SK-N-SH (cell line): Measurements from ENCODE around the gene DLG2. TPM values are rescaled to one million over a fixed set of nuclear protein-coding genes. Genes with fewer than 3 reads are reported as not detected.

Experiments used
- CTCF ChIA-PET: fragments of 300-600, 350-600 bp; formaldehyde crosslinking; extraction: SDS; loops from one replicate; lab custom pipeline; 2021; lab: Yijun Ruan, JAX
- POLR2A ChIA-PET: fragments of 350-600 bp; sonication (Branson Sonifier 250); formaldehyde crosslinking; extraction: SDS; loops from one replicate; lab custom pipeline; 2020; ENCODE audit warnings: antibody characterized with exemption, inconsistent platforms; lab: Yijun Ruan, JAX
- DNase-seq: peaks from one replicate; pipeline ENCODE4 v3.0.0; 2012
- H2AFZ ChIP-seq: fragments of 200-600 bp; sonication (generic); 2 replicates; pipeline ENCODE4 v1.8.1; 2016; ENCODE audit warnings: antibody characterized with exemption, mild to moderate bottlenecking, low read depth
- H3F3A ChIP-seq: fragments of 200-600 bp; sonication (generic); replicated peaks from 2 replicates; pipeline ENCODE3; 2016; ENCODE audit warnings: antibody characterized with exemption, mild to moderate bottlenecking; ENCODE audit not compliant: insufficient read depth
- H3K27ac ChIP-seq, 2 experiments: fragments of 200-500 bp in 1 of 2; fragments of 200-600 bp in 1 of 2; sonication (Bioruptor generic) in 1 of 2; sonication (generic), shearing (Covaris generic) in 1 of 2; 2 replicates each; pipeline versions ENCODE4 v1.5.1 to v1.6.1; 2014 to 2016; ENCODE audit warnings: low read depth in 2 of 2, inconsistent platforms in 1 of 2, low read length in 1 of 2, mild to moderate bottlenecking in 1 of 2, mixed read lengths in 1 of 2
- H3K27me3 ChIP-seq: fragments of 200-600 bp; sonication (generic), shearing (Covaris generic); 2 replicates; pipeline ENCODE4 v1.6.1; 2016; ENCODE audit warnings: mixed run types; ENCODE audit not compliant: insufficient read depth
- H3K36me3 ChIP-seq, 2 experiments: fragments of 200-500 bp in 1 of 2; fragments of 200-600 bp in 1 of 2; sonication (Bioruptor generic) in 1 of 2; sonication (generic) in 1 of 2; replicated peaks in 1 of 2; 2 replicates each; pipeline versions ENCODE3 to v1.5.1; 2014 to 2016; ENCODE audit warnings: low read length in 1 of 2, mild to moderate bottlenecking in 1 of 2; ENCODE audit not compliant: insufficient read depth in 2 of 2, control insufficient read depth in 1 of 2
- H3K4me1 ChIP-seq, 2 experiments: fragments of 200-500 bp in 1 of 2; fragments of 200-600 bp in 1 of 2; sonication (Bioruptor generic) in 1 of 2; sonication (generic), shearing (Covaris generic) in 1 of 2; 2 replicates each; pipeline versions ENCODE4 v1.5.1 to v1.6.1; 2014 to 2016; ENCODE audit warnings: low read depth in 1 of 2, low read length in 1 of 2, mixed run types in 1 of 2; ENCODE audit not compliant: insufficient read depth in 2 of 2, control insufficient read depth in 1 of 2
- H3K4me2 ChIP-seq: fragments of 200-600 bp; sonication (generic), shearing (Covaris generic); 2 replicates; pipeline ENCODE4 v1.6.1; 2017; ENCODE audit warnings: mixed run types
- H3K4me3 ChIP-seq, 2 experiments: fragments of 200-500 bp in 1 of 2; fragments of 200-600 bp in 1 of 2; sonication (Bioruptor generic) in 1 of 2; sonication (generic), shearing (Covaris generic) in 1 of 2; 2 replicates each; pipeline versions ENCODE4 v1.5.1 to v1.8.1; 2014 to 2016; ENCODE audit warnings: low read depth in 2 of 2, inconsistent platforms in 1 of 2, low read length in 1 of 2, mild to moderate bottlenecking in 1 of 2, mixed read lengths in 1 of 2, moderate library complexity in 1 of 2
- H3K79me2 ChIP-seq: fragments of 200-600 bp; sonication (generic); 2 replicates; pipeline ENCODE4 v1.8.1; 2017; ENCODE audit warnings: mild to moderate bottlenecking; ENCODE audit not compliant: insufficient read depth
- H3K9ac ChIP-seq: fragments of 200-600 bp; sonication (generic); 2 replicates; pipeline ENCODE4 v1.6.1; 2017; ENCODE audit warnings: mixed run types
- H3K9me2 ChIP-seq: fragments of 200-600 bp; sonication (generic); 2 replicates; pipeline ENCODE4 v1.6.1; 2017; ENCODE audit warnings: mixed run types
- H3K9me3 ChIP-seq: fragments of 200-600 bp; sonication (generic); 2 replicates; pipeline ENCODE4 v1.6.1; 2017; ENCODE audit warnings: mixed run types, mild to moderate bottlenecking, moderate library complexity
- H4K20me1 ChIP-seq: fragments of 200-600 bp; sonication (generic); 2 replicates; pipeline ENCODE4 v1.6.1; 2017; ENCODE audit warnings: mild to moderate bottlenecking, mixed run types; ENCODE audit not compliant: insufficient read depth
- EP300 ChIP-seq, 2 experiments: IDR thresholded peaks; 2 replicates each; pipeline versions ENCODE4 v1.4.0 to v1.6.1; 2012; ENCODE audit warnings: borderline replicate concordance in 1 of 2, low read depth in 1 of 2, low read length in 1 of 2
- EZH2phosphoT487 ChIP-seq: fragments of 200-600 bp; sonication (generic); IDR thresholded peaks from 2 replicates; pipeline ENCODE4 v1.6.1; 2017; ENCODE audit warnings: low read depth, mixed run types, mild to moderate bottlenecking, antibody characterized with exemption, moderate library complexity, borderline replicate concordance
- FOXJ3 ChIP-seq: sonication (generic); formaldehyde crosslinking; IDR thresholded peaks from 2 replicates; pipeline ENCODE4 v1.5.1; 2020; ENCODE audit warnings: mild to moderate bottlenecking, missing genetic modification reagents
- GABPA ChIP-seq: IDR thresholded peaks from 2 replicates; pipeline ENCODE4 v1.4.0; 2012; ENCODE audit warnings: low read depth, mild to moderate bottlenecking
- MXI1 ChIP-seq: IDR thresholded peaks from 2 replicates; pipeline ENCODE4 v1.6.1; 2012; ENCODE audit warnings: mild to moderate bottlenecking, low read depth, low read length, improper control_type of control experiment
- NFIC ChIP-seq: IDR thresholded peaks from 2 replicates; pipeline ENCODE4 v1.4.0; 2012; ENCODE audit warnings: borderline replicate concordance
- NRF1 ChIP-seq: IDR thresholded peaks from 2 replicates; pipeline ENCODE4 v1.6.1; 2012; ENCODE audit warnings: low read depth, mild to moderate bottlenecking, low read length
- POLR2AphosphoS5 ChIP-seq: IDR thresholded peaks from 2 replicates; pipeline ENCODE4 v1.6.1; 2012; ENCODE audit warnings: low read depth, low read length
- RAD21 ChIP-seq: IDR thresholded peaks from 2 replicates; pipeline ENCODE4 v1.6.1; 2012; ENCODE audit warnings: mild to moderate bottlenecking, low read length
- RCOR1 ChIP-seq: fragments of 150-350 bp; IDR thresholded peaks from 2 replicates; pipeline ENCODE4 v1.6.1; 2017; ENCODE audit warnings: antibody characterized with exemption, low read length
- RFX5 ChIP-seq: IDR thresholded peaks from 2 replicates; pipeline ENCODE4 v1.6.1; 2012; ENCODE audit warnings: mild to moderate bottlenecking, improper control_type of control experiment, low read length
- SIN3A ChIP-seq: IDR thresholded peaks from 2 replicates; pipeline ENCODE4 v1.6.1; 2012; ENCODE audit warnings: low read depth, mild to moderate bottlenecking, low read length, moderate library complexity, borderline replicate concordance
- SMC3 ChIP-seq: IDR thresholded peaks from 2 replicates; pipeline ENCODE4 v1.6.1; 2012; ENCODE audit warnings: low read depth, low read length, improper control_type of control experiment
- TAF1 ChIP-seq: IDR thresholded peaks from 2 replicates; pipeline ENCODE4 v1.6.1; 2012; ENCODE audit warnings: low read depth, mild to moderate bottlenecking, low read length, moderate library complexity, borderline replicate concordance
- TCF12 ChIP-seq: IDR thresholded peaks from 2 replicates; pipeline ENCODE4 v1.4.0; 2012
- TEAD4 ChIP-seq: IDR thresholded peaks from 2 replicates; pipeline ENCODE4 v1.4.0; 2012; ENCODE audit warnings: mild to moderate bottlenecking, borderline replicate concordance; ENCODE audit not compliant: insufficient read depth
- YY1 ChIP-seq: IDR thresholded peaks from 2 replicates; pipeline ENCODE4 v1.4.0; 2012; ENCODE audit warnings: low read depth, mild to moderate bottlenecking
- whole genome bisulfite sequencing: methylation state at CpG from one replicate; pipeline ENCODE4 v1.1.6; 2017; ENCODE audit warnings: low lambda C conversion rate; 5-methylcytosine and 5-hydroxymethylcytosine counted together
- polyA plus RNA-seq, 3 experiments: library from polyadenylated mRNA; depleted of rRNA; stranded (reverse); fragments of >200 nt; gene quantifications; 2 replicates each; pipeline ENCODE4 v1.2.3, GENCODE V29; 2012
- TF ChIP-seq, protein P1 (sequence below): IDR thresholded peaks from 2 replicates; pipeline ENCODE4 v1.6.1; 2012; ENCODE audit warnings: mild to moderate bottlenecking, low read depth, low read length, moderate library complexity
- TF ChIP-seq, protein P2 (sequence below): IDR thresholded peaks from 2 replicates; pipeline ENCODE4 v1.4.0; 2012; ENCODE audit warnings: low read depth, borderline replicate concordance
- TF ChIP-seq, protein P3 (sequence below): fragments of 150-350 bp; IDR thresholded peaks from 2 replicates; pipeline ENCODE4 v1.6.1; 2016; ENCODE audit warnings: mild to moderate bottlenecking, low read depth, low read length

The DLG2 gene
- polyA plus RNA-seq, 1 of the 3 experiments (the other 2 are of a cell fraction) = 0.21 TPM

DNA sequence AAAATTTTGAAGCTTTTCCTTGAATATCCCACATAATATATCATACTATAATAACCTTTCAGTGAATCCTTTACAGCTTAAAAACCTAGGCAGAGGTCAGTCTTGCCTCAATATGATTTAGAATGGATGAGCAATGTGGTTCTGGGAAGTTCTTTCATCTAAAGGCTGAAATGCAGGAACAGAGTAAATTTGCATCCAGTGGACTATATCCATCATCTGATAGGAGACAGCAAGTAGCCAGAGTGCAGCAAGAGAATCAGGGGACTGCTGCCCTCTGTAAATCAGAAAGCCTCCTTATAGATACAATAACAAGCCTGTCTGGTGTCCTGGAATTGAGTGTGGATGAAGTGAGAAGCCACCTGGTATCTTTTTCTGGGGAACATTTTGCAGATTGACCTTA, 1592.7 kb downstream of the DLG2 start:
- H3K9me3 ChIP-seq = no peaks in the 10 kb centered on the region
- H3K36me3 ChIP-seq = no peaks in the 10 kb centered on the region
- no peaks in the 10 kb centered on the region for H3F3A ChIP-seq
- no peak overlapping the region for H3K27ac ChIP-seq
- H3K4me3 ChIP-seq = no peak overlapping the region
- H4K20me1 ChIP-seq = no peaks in the 10 kb centered on the region
- no peak for DNase-seq
- no peak overlapping the region for H3K4me2 ChIP-seq
- TF ChIP-seq POLR2AphosphoS5 = no peak
- no peak for TF ChIP-seq YY1
- TF ChIP-seq, protein P1, sequence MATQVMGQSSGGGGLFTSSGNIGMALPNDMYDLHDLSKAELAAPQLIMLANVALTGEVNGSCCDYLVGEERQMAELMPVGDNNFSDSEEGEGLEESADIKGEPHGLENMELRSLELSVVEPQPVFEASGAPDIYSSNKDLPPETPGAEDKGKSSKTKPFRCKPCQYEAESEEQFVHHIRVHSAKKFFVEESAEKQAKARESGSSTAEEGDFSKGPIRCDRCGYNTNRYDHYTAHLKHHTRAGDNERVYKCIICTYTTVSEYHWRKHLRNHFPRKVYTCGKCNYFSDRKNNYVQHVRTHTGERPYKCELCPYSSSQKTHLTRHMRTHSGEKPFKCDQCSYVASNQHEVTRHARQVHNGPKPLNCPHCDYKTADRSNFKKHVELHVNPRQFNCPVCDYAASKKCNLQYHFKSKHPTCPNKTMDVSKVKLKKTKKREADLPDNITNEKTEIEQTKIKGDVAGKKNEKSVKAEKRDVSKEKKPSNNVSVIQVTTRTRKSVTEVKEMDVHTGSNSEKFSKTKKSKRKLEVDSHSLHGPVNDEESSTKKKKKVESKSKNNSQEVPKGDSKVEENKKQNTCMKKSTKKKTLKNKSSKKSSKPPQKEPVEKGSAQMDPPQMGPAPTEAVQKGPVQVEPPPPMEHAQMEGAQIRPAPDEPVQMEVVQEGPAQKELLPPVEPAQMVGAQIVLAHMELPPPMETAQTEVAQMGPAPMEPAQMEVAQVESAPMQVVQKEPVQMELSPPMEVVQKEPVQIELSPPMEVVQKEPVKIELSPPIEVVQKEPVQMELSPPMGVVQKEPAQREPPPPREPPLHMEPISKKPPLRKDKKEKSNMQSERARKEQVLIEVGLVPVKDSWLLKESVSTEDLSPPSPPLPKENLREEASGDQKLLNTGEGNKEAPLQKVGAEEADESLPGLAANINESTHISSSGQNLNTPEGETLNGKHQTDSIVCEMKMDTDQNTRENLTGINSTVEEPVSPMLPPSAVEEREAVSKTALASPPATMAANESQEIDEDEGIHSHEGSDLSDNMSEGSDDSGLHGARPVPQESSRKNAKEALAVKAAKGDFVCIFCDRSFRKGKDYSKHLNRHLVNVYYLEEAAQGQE = no peak
- TF ChIP-seq TAF1 = no peak
- no peak for TF ChIP-seq NRF1
- TF ChIP-seq TEAD4 = no peak
- no peak for TF ChIP-seq EP300 (IDR thresholded peaks at IDR 0.05; ENCODE audit: borderline replicate concordance in 1 of 2, low read depth in 1 of 2, low read length in 1 of 2)
- TF ChIP-seq RFX5 = no peak
- TF ChIP-seq, protein P2, sequence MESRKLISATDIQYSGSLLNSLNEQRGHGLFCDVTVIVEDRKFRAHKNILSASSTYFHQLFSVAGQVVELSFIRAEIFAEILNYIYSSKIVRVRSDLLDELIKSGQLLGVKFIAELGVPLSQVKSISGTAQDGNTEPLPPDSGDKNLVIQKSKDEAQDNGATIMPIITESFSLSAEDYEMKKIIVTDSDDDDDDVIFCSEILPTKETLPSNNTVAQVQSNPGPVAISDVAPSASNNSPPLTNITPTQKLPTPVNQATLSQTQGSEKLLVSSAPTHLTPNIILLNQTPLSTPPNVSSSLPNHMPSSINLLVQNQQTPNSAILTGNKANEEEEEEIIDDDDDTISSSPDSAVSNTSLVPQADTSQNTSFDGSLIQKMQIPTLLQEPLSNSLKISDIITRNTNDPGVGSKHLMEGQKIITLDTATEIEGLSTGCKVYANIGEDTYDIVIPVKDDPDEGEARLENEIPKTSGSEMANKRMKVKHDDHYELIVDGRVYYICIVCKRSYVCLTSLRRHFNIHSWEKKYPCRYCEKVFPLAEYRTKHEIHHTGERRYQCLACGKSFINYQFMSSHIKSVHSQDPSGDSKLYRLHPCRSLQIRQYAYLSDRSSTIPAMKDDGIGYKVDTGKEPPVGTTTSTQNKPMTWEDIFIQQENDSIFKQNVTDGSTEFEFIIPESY = no peak
- TF ChIP-seq, all 33 proteins: peak for 0
- no peaks in the 10 kb centered on the region for H3K9me2 ChIP-seq
- CTCF ChIA-PET = no interaction called here
- no peaks in the 10 kb centered on the region for H3K27me3 ChIP-seq
- H3K79me2 ChIP-seq = no peaks in the 10 kb centered on the region
- no peaks in the 10 kb centered on the region; a peak in 1 of 4 replicates for H3K4me1 ChIP-seq
- POLR2A ChIA-PET = no interaction called here
- no peak overlapping the region for H2AFZ ChIP-seq
- no peak overlapping the region for H3K9ac ChIP-seq

DNA sequence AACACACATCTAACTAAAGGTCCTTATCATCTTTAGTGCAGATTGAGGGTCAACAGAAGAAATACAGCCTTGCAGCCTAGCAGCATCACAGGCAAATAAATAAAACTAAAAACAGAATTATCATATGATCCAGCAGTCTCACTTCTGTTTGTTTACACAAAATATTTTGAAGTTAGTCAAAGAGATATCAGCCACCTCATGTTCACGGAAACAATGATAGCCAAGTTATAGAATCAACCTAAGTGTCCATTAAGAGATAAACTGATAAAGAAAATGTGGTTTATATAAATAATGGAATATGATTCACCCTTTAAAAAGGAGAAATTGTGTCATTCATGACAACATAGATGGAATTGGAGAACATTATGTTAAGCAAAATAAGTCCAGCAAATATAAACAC, 1602.9 kb downstream of the DLG2 start:
- H3K27me3 ChIP-seq = no peaks in the 10 kb centered on the region
- ChIA-PET POLR2A (no interaction called here), CTCF (no interaction called here)
- H3K27ac ChIP-seq = no peak overlapping the region
- 63% methylated on average over 1 of the region's 1 CpG for WGBS
- no peaks in the 10 kb centered on the region for H4K20me1 ChIP-seq
- DNase-seq = no peak
- H3K4me3 ChIP-seq = no peak overlapping the region
- no peaks in the 10 kb centered on the region for H3K9me3 ChIP-seq
- H2AFZ ChIP-seq = no peak overlapping the region
- no peak overlapping the region for H3K9ac ChIP-seq
- no peaks in the 10 kb centered on the region for H3K79me2 ChIP-seq
- no peaks in the 10 kb centered on the region for H3F3A ChIP-seq
- H3K36me3 ChIP-seq = no peaks in the 10 kb centered on the region
- H3K4me2 ChIP-seq = no peak overlapping the region
- no peaks in the 10 kb centered on the region for H3K9me2 ChIP-seq
- H3K4me1 ChIP-seq = peaks cover 0 to 2% of the 10 kb centered on the region in 2 experiments; a peak in 2 of 4 replicates
- TF ChIP-seq SIN3A = no peak
- no peak for TF ChIP-seq SMC3
- no peak for TF ChIP-seq GABPA
- no peak for TF ChIP-seq TAF1
- TF ChIP-seq MXI1 = no peak
- TF ChIP-seq TCF12 = no peak
- no peak for TF ChIP-seq NFIC
- no peak for TF ChIP-seq EZH2phosphoT487
- TF ChIP-seq, protein P2 = no peak
- no peak for TF ChIP-seq RCOR1
- no peak for TF ChIP-seq YY1
- no peak for TF ChIP-seq POLR2AphosphoS5
- TF ChIP-seq, protein P3, sequence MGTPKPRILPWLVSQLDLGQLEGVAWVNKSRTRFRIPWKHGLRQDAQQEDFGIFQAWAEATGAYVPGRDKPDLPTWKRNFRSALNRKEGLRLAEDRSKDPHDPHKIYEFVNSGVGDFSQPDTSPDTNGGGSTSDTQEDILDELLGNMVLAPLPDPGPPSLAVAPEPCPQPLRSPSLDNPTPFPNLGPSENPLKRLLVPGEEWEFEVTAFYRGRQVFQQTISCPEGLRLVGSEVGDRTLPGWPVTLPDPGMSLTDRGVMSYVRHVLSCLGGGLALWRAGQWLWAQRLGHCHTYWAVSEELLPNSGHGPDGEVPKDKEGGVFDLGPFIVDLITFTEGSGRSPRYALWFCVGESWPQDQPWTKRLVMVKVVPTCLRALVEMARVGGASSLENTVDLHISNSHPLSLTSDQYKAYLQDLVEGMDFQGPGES = no peak
- no peak for TF ChIP-seq RAD21
- TF ChIP-seq FOXJ3 (CRISPR knock-in tag) = no peak
